HG03064 (cell line): Measurements from ENCODE around the gene MAP3K3.
A peak's percentile ranks its signal among the peaks of the same experiment; 100 is the strongest.

Experiments used
- ATAC-seq: cut with Tn5 transposase; IDR thresholded peaks from one replicate; pipeline ENCODE4 v1.9.1; 2021; ENCODE audit warnings: low read depth; ENCODE audit not compliant: unreplicated experiment

Gene MAP3K3

DNA sequence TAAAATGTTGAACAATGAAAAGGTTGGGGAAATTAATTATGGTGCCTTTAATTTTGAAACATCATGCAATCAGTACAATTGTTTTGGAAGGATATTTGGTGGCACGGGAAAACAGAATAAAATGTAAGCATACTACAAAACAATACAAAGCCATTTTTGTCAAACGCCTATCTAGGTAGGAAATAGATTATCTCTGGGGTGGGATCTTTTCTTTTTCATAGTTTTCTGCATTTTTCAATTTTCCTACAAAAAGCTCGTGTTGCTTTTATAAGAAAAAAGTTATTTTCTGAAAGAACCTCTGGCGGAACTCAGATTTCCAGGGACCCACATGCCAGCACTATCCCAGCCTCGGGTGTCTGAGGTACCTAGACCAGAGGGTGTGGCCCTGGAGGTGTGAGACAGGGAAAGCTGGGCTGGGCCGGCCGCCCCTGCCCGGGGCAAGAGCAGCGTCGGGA lies 961 bp upstream of the MAP3K3 start:
- ATAC-seq: no peak

DNA sequence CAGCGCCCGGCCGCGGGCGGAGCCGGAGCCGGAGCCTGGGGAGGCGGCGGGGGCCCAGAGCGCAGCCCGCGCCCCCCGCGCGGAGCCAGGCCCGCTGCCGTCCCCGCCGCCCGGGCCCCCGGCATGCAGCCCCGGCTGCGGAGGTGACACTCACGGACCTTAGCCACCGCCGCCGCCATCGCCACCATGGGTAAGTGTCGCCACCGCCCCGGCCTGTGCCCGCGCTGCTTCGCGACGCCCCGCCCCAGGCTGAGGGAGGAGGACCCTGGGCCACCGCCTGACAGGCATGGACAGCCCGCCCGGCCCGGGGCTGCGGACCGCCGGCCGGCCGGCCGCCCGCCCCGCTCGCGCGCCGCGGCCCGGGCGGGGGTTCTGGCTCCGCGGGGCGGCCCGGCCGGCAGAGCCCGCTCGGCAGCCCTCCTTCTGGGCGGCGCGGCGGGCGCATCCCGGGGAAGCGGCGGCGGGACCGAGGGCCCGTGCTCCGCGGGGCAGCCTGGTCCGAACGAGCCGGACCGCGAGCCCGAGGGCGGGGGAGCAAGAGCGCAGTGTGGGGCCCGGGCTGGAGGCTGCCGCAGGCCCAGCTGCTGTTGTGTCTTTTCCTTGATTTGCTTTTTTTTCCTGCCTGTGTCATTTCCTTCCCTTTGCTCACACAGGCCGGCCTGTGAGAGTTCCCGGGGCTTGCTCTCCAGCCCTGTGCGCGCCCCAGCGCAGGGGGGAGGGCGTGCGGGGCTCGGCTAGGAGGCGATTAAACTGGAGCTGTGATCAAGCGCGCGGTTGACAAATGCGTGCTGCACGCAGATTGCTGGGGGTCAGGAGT lies 565 bp downstream of the MAP3K3 start:
- ATAC-seq: peak; percentile 31

DNA sequence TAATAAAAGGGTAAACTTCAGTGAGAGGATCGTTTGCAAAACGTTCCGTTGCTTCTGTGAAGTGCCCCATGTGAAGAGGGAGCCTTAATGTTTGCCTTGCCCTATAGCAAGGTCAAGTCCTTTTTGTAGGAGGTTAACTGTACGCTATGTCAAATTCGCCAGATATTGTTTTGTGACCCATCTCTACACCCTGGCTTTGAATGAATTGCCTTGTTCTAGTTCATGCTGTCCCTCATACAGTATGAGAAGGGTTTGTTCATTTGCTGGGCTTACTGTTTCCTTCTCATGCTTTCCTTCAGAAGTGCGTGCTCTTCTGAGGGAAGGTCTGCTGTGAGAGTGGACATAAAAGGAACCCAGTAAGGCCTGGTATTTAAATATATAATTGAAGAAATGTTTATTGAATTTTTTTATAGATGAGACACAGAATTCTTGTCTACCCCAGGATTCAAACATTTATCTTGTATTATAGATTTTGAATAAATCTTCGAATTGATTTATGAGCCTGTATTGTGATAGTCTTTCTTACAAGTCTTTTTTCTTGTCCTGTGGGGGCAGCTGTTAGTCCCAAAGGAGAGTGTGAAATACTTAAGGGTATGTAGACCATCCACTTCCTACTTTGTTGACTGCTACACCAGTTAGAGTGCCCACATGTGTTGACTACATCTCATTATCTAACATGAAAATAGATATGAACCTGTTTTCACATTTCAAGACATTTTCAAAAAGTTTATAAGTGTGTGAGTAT lies 1.7 kb downstream of the MAP3K3 start:
- no peak for ATAC-seq

DNA sequence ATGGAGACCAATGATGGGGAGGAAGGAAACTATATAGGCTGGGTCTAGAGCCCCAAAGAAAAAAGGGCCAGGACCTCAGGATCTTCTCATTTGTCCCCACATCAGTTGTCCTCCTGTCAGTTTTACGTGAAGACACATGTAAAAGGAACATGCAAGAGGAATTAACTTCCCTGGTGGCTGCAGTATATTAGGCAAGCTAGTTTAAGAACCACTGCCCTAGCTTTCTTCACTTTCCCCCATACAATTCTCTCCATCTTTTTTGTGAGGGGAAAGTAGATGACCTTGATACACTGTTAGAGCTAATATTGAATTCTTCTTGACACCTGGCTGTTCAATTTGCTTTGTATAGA lies 2.3 kb downstream of the MAP3K3 start:
- ATAC-seq: no peak

DNA sequence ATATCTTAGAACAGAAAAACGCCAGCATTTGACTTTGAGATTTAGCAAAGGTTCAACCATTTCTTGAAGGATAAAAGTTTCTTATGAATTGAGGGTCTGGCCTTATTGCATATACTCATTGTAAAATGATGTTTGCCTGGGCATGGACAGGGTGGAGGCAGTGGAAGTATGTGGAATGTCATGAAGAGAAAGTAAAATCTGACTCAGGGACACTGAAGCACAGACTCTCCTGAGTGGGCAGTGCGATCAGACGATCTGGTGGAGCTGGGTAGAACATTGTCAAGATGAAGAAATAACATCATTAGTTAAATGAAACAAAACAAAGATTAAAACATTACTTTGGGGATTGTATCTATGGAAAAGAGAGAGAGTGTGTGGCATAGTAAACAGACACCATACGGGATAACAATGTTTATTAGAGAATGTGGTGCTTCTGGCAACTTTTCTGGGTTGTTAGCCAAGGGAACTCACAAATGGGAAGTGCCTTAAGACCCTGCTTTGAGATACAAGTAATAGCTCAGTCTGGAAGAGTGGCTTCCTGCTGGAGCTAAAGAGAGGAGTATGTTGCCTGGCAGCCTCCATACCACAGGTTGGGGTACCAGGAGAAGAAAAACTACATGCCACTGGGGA lies 4.4 kb downstream of the MAP3K3 start:
- no peak for ATAC-seq

DNA sequence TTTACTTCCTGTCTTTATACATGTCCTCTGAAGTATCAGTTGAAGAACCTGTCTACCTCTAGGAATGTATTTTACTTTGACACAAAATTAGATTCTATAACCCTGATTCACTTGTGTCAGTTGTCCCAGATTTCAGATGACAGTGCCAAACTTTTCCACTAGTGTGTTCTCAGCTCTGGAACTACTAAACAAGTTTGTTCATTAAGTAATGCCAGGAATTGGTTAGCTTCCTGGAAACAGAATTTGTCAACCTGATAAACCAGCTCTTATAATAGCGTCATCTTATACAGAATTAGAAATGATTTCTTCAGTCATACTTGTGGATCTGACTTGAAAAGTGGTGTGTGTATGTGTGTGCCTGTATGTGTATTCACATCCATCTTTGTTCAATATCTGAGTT lies 7.4 kb downstream of the MAP3K3 start:
- ATAC-seq: no peak

DNA sequence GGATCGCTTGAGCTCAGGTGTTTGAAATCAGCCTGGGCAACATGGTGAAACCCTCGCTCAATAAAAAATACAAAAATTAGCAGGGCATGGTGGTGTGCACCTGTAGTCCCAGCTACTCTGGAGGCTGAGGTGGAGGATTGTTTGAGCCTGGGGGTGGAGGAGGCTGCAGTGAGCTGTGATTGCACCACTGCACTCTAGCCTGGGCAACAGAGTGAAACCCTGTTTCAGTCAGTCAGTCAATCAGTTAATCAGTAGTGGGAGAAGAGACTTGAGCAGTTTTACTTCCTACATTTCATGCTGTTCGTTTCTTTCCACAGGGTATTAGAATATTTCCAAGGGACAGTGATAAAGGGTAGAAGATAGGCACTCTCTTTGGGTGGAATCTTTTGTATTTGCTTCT lies 8.8 kb downstream of the MAP3K3 start:
- no peak for ATAC-seq

DNA sequence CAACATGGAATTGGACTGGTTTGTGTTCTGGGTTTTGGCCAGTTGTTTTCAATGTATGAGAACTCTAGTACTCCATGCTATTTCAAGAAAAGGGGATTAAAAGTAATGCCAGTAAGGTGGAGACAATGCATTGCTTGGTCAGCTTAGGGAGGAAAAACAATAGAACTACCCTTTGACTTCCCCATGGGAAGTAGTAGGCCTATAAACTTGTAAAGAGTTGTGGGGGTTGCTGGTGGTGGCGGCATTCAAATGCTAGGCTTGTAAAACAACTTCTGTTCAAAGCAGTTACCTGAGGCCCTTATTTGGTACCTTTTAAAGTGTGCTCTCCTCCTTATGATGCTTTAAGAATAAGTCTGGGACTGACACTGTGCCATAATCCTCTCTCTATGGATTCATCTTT lies 9.4 kb downstream of the MAP3K3 start:
- no peak for ATAC-seq

DNA sequence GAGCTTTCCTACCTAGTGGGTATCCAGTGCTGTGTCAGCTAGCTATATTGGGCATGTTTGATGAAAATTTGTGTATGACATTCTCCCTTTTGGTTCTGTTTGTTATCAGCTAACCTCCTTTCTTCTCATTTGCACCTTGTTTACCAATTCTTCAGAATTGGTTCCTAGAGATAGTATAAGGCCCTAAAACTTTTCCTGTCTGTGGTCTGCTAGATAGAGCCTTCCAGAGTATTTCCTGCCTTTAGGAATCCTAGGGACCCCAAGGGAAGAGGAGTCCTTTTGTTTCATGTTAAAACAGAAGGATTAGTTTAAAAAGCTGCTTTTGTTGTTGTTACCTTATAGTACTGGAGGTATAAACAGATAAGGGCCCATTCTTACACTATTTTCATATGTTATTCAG lies 11.5 kb downstream of the MAP3K3 start:
- ATAC-seq: no peak

DNA sequence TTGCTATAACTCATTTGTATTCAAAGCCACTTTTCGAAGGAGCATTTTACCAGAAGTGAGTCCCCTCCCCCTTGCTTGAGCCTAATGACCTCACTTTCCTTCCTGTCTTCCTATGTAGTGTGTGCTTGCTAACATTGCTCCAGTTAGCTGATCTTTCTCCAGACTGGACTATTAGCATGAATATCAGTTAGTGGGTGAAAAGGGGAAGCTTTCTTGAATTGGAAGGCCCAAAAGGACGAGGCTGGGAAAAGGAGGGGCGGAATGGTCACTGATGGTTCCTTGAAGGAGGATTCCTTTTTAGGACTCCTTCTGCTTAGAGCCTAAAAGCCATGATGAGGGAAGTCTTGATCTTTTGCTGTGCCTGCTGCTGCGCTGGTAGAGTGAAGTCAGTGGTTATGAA lies 11.9 kb downstream of the MAP3K3 start:
- ATAC-seq: no peak

DNA sequence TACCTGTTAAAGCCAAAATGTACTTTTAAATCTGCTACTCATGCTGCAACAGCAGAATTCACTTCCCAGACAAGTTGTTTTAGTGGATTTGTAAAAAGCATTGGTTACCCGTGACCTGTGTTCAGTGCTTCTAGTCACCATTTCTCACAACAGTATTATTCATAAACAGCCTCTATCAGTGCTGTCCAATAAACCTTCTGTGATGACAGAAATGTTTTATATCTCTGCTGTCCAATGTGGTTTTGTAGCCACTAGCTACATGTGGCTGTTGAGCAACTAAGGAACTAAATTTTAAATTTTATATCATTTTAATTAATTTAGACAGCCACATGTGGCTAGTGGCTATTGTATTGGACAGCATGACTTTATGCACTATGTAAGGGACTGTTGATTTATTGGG lies 12.6 kb downstream of the MAP3K3 start:
- no peak for ATAC-seq

DNA sequence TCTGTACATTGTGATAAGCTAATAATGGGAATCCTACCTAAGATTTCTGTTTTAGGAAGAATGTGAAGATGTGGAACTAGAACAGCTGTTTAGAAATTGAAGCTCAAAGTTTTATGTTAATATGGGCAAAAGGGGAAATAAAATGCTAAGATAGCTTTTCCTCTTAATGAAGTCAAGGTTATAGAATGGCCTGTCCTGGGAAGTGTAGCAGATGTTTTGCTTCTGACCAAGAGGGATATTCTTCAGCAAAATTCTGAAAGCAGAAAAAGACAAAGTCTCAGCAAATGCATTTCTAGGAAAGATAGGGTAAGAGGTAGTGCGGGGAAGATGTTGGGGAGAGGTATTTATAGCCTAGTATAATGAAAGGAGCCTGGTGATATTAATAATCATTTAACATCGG lies 13.1 kb downstream of the MAP3K3 start:
- ATAC-seq: no peak

DNA sequence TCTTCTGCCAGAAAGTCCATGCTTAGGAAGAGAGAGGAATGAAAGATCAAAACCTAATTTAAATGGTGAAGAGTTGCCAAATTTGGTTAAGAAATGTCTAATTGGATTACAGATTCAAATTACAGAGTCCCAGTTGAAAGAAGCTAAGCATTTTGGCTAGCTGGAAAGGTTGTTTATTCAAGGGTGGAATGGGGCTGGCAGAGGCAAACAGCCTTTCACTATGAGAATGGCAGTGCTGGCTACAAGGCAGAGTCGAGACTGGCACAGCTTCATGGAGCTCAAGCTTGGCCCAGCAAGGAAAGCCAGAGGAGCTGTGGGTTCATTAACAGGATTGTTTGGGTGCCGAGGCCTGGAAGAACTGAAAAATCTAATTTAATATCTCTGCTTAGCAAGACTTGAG lies 13.6 kb downstream of the MAP3K3 start:
- no peak for ATAC-seq

DNA sequence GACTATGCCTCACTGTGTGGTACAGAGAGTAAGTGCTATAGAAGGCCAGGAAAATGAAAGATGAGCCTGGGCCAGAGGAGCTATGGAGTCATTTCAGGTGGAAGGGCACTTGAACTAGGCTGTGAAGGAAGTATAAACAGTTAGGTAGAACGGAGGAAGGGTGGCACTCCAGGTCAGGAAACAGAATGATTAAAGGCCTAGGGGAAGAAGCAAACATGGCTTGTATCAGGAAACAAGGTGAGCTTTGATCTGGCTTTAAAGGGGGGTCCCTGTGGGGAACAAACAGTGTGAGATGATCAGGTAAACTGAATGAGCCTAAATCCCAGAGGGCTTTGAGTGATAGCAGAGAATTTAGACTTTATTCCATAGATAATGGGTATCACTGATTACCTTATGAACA lies 16.9 kb downstream of the MAP3K3 start:
- ATAC-seq: no peak

DNA sequence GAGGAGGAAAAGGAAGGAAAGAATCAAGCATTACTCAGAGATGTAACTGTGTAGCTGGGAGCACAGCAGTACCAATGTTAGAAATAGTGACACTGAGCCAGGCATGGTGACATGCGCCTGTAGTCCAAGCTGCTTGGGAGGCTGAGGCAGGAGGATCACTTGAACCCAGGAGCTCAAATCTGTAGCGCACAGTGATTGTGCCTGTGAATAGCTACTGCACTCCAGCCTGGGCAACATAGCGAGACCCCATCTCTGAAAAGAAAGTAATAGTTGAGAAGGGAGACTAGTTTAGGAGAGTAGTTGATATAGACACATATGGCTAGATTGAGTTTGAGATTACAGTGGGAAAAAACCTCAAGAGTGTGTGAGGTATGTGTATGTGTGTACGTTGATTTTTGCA lies 17.8 kb downstream of the MAP3K3 start:
- no peak for ATAC-seq

DNA sequence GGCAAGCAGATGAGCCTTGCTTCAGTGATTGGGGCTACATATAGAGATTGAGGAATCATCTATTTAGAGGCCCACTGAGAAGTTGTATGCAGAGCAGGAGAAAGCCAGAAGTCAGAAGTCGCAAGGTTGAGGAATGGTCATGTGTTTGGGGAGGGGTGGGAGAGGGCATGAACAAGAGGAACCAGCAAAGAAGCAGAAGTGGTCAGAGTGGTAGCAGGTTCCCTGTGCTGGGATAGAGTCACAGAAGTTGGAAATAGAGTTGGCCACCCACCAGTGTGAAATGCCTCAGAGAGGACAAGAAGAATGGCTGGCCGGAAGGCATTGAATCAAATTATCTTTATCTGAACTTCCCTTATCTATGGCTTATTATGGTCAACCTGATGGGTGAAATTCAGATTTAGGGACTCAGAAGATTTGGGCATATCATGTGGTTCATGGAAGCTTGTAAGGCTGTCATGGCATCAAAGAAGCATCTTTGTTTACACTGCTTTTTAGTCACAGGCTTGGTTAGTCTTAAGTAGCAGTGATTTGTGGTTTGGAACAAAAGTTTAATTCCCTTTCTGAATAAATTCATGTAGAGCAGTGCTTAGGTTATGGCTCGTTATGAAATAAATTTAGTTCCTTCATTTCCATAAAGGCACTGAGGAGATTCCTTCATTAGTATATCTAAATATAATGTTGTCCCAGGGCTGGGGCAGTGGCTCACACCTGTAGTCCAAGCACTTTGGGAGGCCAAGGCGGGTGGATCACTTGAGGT lies 19.7 kb downstream of the MAP3K3 start:
- ATAC-seq: no peak

DNA sequence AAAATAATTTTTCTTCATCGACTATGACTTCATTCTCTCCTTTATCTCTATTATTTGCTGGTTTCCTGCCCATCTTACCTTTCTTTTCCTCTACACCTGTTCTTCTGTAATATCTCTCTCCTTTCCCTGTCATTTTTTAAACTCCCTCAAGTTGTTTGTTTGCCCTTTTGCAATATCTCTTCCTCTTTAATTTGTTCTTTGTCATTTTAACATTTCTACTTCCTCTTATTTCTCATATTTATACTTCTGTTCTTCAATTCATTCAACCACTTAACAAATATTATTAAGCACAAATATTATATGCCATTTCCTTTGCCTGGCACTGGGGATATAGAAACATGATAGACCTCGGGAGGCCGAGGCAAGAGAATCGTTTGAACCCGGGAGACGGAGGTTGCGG lies 22.6 kb downstream of the MAP3K3 start:
- no peak for ATAC-seq

DNA sequence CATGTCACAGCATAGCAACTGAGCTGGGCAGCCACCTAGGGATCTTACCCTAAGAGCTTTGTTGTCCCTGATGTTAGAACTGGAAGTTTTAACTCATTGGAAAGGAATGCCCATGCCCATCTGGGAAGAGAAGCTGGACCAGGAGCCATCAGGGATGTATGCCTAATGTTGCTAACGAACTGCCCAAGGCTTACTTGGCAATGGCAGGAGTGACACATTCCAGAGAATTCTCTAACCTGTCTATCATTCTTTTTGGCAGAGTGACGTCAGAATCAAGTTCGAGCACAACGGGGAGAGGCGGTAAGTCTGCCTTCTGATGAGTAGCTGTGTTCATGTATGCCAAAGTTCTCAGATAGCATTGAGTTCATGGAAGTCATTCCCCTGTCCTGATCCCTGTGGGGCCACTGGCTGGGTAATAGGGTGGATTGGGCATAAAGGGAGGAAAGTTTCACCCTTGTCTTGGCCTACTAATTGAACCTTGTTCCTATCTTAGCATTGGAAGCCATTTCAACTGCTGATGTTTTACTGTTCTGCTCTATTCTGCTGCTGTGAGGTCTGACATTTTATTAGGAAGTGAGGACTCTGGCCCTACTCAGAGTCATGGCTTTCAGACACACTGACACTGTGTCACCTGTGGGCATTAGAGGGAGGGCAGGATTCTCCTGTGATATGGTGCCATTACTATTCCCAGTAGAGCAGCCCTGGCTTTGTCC lies 23.7 kb downstream of the MAP3K3 start:
- ATAC-seq: peak; percentile 36

DNA sequence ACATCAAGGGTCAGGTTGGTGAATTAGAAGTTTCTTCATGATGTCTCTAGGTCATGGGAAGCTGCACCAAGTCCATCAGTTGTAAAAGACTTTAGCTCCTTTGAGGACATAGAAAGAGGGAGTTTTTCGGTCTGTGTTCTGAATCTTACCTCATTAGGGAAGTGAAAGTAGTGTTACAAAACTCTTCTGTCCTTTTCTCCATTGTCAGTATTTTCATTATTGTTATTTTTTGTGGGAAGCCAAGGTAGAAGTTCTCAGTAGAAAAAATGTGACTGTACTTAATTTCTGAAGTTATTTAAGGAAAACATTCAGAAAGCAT lies 24.2 kb downstream of the MAP3K3 start:
- peak; percentile 79 for ATAC-seq

DNA sequence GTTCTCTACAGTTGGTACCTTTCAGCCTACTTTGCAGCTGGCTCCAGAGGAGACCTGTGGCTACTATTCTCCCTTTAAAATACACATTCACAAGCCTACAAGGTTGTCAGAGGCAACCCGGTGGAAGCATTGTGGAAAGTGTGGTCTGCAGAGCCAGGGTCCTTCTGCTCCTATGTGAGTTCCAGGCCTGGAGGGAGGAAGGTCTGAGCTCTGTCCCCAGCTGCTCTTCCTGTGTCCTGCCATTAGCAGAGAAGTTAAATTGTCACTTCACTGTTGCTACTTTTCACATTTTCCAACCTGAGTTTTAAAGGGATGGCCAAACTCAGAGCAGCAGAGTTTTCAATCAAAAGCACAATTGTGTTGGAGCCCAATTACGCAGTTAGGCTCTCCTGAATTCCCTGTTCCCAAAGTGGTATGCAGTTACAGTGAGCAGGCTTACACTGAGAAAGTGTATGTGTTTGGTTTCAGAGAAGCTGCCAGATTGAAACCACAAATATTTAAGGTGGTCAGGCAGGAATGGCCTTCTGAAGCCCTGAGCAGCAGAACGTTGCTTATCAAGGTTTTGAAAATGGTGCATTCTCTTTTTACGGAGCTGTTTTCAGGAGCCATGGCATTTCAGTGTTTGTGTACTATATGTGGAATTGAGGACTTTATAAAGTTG lies 25.0 kb downstream of the MAP3K3 start:
- ATAC-seq: no peak
